NCI-H524 treated with DMSO at 0.1 percent for 48 hours (cell line): ENCODE measurements around the gene USP46.

Experiments
- DNase-seq: peaks from one replicate; lab custom pipeline; 2025; lab: John Stamatoyannopoulos, UW

Gene USP46, protein sequence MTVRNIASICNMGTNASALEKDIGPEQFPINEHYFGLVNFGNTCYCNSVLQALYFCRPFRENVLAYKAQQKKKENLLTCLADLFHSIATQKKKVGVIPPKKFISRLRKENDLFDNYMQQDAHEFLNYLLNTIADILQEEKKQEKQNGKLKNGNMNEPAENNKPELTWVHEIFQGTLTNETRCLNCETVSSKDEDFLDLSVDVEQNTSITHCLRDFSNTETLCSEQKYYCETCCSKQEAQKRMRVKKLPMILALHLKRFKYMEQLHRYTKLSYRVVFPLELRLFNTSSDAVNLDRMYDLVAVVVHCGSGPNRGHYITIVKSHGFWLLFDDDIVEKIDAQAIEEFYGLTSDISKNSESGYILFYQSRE

DNA sequence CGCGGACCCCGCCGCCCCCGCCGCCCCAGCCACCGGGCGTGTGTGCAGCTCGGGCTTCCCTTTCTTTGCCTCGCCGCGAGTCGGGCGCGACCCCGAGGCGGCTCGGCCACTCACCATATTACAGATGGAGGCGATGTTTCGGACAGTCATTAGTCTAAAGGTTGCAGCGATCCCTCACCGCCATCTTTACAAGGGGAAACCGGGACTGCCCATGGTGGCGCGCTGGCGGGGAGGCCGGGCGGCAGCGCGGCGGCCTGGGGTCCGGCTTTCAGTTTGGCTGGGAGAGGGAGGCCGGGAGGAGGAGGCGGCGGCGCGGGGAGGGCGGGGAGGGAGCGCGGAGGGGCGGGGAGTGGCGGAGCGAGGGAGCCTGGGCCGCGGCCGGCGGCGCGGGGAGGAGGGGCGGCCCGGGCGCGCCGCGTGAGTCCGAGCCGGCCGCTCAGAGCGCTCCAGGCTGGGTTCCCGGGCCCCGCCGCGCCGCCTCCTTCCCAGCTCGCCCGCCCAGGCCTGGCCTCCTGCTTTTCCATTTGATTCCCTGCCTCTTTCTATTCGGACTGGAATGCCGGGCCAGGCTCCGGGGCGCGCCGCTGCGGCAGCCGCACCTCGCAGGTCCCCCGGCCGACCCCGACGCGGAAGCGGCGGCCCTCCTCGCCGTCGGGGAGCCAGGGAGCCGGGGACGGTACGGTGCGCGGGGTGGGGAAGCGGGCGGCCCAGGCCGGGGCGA lies at the start of gene USP46:
Gene USP46, minus strand, starts transcription at position 301 of the 721 bp plus-strand sequence. Its CDS starts 151 bp downstream, at position 150.
- DNase-seq, result no peak

DNA sequence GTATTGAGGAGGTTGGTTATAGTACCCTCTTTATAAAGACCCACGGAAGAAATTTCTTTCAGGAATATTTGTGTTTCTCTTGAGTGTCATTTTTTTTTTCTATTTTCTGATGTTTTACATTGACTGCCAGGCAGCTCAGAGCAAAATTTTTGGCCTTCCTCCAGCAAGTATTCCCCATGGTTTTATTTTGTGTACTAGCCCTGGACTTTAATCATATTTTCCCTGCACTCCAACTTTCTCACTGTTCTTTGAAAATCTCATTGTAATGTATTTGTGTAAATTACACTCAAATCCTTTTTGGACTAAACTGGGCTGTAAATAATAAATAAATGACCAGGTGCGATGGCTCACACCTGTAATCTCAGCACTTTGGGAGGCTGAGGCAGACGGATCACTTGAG lies 45.6 kb upstream of the USP46 start:
- DNase-seq, result no peak

DNA sequence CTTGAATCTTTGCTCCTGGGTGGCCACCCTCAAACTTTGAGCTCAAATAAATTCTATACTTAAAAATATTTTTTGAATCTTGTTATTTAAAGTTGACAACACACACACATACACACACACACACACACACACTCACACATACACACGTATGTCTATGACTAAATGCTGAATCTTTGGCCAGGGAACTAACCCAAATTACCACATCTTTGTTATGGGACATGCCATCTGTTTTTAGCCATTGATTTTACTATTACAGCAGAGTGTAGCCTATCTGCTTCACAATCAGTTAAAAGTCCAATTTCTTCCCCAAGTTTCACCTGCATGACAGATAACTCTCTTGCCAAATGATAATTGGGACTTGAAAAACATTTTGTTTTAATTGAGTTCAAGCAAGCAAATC lies 45.0 kb upstream of the USP46 start:
- no peak for DNase-seq

DNA sequence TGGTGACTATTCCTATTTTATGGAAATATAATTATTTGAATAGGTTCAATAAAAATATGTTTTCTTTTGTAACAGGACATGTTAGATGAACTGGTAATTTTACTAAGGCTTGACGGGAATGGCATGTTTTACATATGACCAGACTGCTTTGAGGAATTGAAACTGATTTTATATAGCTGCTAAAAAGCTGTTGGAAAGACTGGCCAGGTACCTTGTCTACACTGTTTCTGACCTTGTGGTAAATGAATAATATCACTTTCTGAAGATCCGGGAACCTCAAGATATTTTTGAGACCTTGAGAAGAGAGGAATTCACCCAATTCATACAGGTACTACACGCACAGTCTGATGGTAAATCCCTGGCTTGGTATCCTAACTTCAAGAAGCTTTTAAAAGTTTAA lies 42.1 kb upstream of the USP46 start:
- DNase-seq, result no peak

DNA sequence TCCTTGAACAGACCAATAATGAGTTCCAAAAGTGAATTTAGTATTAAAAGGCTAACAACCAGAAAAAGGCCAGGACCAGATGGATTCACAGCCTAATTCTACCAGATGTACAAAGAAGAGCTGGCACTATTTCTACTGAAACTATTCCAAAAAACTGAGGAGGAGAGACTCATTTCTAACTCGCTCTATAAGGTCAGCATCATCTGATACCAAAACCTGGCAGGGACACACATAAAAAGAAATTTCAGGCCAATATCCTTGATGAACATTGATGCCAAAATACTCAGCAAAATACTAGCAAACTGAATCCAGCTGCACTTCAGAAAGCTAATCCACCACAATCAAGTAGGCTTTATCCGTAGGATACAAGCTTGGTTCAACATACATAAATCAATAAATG lies 35.8 kb upstream of the USP46 start:
- no peak for DNase-seq

DNA sequence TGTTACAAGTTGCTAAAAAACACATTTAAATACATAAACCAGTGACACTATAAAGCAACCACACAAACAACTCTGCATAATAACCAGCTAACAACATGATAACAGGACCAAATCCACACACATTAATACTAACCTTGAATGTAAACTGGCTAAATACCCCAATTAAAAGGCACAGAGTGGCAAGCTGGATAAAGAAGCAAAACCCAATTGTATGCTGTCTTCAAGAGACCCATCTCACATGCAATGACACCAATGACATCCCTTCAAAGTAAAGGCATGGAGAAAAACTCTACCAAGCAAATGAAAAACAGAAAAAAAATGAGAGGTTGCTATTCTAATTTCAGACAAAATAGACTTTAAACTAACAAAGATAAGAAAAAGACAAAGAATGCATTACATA lies 34.4 kb upstream of the USP46 start:
- no peak for DNase-seq

DNA sequence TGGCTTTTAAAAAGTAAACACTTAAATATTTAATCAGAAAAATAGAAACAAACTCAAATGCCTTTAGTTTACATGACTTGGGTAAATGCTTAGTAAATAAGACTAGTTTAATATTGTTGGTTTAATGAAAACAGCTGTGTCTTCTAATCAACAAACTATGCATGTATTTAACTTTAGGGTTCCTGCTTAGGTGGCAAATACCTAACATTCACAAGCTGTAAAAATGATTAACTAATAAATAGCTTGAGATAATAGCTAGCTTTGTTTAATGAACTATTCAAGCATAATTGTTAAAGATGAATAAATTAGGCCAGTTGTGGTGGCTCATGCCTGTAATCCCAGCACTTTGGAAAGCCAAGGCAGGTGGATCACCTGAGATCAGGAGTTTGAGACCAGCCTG lies 30.0 kb upstream of the USP46 start:
- DNase-seq, result no peak

DNA sequence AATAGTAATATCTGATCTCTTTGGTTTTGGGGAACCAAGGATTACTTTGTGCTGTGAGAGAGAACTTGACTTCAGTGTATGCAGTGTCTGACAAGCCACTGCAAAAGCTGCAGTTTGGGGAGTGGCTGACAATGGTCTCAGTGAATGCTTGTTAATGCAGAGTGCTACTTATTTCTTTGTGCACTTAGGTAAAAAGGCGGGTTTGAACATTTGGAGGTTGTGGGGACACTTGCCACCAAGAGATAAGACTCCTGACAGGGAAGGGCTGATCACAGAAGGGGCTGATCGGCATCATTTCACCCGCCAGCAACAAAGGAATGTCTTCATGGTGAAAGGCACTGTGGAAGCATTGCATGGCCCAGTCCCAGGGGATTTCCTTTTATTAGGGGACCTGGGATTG lies 28.6 kb upstream of the USP46 start:
- no peak for DNase-seq

DNA sequence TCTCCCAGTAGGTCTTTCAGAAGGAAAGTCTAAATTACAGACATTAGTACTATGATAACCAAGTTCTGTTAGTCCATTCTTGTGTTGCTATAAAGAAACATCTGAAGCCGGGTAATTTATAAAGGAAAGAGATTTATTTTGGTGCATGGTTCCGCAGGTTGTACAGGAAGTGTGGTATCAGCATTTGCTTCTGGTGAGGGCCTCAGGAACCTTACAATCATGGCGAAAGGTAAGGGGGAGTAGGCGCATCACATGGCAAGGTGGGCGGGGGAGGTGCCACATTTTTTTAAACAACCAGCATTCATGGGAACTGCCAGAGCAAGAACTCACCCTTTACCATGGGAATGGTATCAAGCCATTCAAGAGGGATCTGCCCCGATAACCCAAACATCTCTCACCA lies 26.2 kb upstream of the USP46 start:
- DNase-seq, result no peak

DNA sequence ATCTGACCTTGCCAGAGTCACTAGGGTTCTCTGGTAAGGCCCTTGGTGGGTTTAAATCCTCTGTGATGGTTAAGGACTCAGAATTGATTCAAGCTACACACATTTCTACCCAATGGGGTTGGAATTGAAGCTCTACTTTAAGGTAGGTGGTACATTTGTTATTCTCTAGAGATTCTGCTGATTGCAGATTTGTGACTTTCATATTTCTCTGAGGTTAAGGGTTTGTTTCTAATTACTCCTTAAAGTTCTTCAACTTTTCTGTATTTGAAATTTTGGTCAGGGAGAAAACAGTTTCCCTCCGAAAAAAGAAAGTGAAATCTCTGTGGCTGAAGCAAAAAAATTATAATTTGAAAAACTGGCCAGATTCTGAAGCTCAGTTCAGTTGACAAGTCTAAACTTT lies 25.8 kb upstream of the USP46 start:
- no peak for DNase-seq

DNA sequence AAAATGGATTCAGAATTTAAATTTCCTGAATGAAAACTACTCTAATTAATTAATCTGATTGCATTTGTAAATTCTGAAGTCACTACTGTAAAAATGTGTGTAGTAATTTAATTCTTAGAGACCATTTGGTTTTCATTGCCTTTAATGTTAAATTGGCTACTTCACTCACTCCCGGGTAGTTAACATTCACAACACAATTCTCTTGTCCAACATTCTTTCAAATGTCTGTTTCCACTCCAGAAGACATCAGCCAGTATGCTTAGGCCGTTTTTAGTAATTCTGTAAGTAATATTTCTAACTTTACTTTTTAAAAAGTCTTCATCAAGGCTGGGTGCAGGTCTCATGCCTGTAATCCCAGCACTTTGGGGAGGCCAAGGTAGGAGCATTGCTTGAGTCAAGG lies 21.3 kb upstream of the USP46 start:
- no peak for DNase-seq

DNA sequence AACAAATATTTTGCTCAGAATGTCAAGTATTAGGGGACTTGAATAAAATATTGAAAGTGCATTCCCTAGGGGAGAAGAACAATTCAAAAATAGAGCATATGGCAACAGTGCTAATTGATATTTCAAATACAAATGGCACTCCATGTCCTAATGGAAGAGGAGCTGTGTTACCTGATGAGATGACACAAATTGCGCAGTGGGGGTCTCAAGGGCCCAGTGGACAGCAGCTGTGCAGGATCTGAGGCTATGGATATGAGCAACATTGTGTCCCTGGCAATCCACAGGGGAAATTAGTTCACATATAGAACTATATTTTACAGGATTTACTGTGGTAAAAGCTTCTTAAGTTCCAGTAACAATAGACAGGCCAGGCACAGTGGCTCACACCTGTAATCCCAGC lies 17.4 kb upstream of the USP46 start:
- DNase-seq, result peak; percentile 9

DNA sequence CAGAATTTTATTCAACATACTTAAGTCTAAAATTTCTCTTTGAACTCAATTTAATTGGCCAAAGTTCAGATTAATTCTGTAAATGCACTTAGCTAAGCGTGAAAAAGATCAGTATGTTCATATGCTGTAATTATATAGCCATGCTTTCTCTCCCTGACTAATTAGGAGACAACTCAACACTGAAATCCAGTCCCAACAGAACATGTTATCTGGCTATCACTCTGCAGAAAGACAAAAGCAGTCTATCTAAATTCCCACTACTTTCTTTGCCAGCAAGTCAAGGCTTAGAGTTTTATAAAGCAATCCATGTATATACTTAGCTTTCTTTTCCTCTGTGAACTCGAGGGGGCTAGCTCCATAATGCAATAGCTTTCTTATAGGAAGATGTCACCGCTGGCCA lies 16.0 kb upstream of the USP46 start:
- DNase-seq, result no peak

DNA sequence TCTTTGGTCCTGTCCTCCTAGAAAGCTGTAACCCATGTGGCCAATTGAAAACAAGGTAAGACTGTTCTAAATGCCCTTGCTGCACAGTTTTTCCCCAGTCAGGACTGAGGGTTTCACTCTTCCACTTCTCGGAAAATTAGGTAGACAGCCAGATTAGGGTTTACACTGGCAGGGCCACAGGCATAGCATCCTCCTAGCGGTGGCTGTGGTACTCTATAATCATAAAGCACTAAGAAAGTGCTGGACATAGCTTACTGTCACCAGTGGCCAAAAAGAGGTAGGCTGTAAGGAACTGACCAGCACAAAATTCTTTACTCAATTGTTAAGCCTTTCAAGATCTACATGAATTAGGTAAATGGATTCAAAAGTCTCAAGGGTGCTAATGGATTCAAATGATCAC lies 11.6 kb upstream of the USP46 start:
- no peak for DNase-seq

DNA sequence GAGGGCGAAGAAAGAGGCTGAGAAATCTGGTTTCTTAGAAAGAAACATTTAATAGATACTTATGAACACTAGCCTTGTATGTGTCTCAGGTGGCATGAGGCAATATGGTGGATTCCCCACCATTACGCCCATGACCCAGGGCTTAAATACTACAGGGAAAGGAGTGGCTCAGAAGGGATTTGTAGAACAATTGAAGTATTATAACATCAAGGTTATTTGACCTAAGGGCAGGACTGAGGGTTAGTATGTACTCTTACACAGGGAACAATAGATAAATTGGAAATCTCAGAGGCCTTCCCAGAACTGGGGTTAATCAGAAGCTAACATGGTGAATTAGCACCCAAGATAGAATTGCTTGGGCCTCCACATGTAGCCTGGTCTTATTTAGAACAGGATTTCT lies 11.0 kb upstream of the USP46 start:
- DNase-seq, result no peak

DNA sequence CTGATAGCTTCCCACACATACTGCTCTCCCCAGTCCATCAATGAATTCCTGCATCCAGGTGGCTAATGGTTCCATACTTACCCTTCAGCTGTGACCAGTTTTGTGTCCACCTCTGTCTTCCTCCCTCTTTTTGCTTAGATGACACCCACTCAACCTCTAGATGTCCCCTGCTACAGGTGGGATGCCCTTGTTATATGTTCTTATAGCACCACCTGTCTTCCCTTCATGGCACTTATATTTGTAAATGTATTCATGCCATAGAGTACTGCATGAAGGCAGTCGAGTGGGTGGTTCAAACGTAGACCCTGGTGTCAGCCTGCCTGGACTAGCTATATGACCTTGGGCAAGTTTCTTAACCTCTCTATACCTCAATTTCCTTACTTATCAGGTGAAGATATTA lies 6.5 kb upstream of the USP46 start:
- DNase-seq, result no peak

DNA sequence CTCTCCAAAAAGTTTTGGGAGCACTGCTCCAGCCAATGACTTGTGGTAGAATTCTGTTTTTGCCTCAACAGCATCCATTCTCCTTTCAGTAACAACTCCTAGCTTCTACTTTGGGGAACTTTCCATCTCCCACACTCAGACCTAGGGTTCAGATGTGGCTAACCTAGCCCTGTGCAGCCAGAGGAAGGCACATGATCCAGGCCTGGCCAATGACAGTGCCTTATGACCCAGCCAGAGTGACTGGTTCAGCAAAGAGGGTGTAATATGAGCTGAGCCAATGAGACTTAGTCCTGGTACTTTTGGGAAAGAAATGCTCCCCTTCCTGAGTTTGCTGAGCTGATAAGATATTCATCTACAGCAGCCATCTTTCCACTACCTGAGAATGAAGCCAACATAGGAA lies 5.4 kb upstream of the USP46 start:
- no peak for DNase-seq

DNA sequence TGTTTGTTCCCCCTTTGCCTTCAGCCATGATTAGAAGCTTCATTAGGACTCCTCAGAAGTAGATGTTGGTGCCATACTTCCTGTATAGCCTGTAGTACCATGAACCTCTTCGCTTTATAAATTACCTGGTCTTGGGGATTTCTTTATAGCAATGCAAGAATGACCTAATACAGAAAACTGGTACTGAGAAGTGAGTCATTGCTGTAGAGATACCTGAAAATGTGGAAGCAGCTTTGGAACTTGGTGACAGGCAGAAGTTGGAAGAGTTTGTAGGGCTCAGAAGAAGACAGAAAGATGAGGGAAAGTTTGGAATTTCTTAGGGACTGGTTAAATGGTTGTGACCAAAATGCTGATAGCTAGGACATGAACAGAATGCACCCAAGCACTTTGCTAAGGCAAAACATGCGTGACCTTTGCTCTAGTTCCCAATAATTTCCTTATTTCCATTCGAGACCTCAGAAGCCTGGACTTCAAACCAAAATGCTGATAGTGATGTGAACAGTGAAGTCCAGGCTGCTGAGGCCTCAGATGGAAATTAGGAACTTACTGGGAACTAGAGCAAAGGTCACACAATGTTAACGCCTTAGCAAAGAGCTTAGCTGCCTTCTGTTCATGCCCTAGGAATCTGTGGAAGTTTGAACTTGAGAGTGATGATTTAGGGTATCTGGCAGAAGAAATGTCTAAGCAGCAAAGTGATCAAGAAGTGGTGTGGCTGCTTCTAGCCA lies 3.0 kb upstream of the USP46 start:
- no peak for DNase-seq

DNA sequence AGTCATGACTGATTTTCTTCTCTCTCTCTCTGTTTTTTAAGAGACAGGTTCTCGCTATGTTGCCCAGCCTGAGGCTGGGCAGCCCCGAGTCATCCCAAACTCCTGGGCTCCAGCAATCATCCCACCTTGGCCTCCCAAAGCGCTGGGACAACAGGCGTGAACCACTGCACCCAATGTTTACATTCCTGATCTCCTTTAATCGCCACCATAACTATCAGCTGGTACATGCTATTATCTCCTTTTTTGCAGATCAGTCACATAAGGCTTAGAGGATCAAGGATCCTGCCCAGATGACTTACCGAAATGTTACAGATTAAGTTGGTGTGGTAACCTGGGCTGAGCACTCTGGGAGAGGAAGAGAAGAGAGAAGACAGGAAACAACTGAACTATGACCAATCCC lies 1.5 kb upstream of the USP46 start:
- no peak for DNase-seq

DNA sequence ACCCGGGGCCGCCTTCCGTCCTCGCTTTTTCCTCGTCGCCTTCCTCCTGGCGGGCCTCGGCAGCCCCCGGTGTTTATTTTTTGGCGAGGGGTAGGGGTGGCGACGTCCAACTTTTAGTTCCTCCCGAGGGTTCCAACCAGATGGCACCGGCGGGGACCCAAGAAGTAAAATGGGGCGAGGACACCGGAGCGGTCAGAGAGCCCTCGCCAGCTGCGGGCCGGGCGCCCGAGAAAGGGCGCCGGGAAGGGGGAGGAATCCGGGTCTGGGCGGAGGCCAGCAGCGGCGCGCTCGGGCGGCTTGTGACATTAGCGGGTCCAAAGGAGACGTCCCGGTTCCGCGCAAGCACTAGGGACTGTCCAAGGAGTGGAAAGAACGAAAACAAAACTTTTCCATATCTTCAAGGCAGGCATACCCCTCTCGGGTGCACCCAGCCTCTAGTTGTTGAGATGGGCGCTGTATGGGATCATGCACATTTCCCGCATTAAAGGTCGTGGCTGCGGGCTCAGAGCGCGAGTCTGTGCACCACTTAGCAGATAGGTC lies 691 bp upstream of the USP46 start:
- DNase-seq, result no peak

DNA sequence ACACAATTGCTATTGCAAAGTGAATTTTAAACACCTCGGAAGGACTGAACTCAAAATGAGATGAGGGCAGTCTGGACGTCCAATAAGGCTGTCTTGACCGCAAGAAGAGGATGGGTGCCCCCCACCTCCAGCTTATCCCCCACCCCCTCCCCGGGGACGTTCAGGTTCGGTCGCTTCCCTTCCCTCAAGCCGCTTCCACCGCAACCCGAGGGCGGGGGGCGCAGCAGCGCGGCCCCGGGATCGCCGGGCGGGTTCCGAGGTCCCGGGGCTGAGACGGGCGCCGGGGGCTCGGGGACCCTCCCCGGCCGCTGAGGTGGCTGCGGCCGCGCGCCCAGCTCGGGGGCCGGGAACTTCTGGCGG lies 480 bp downstream of the USP46 start:
- DNase-seq, result no peak

DNA sequence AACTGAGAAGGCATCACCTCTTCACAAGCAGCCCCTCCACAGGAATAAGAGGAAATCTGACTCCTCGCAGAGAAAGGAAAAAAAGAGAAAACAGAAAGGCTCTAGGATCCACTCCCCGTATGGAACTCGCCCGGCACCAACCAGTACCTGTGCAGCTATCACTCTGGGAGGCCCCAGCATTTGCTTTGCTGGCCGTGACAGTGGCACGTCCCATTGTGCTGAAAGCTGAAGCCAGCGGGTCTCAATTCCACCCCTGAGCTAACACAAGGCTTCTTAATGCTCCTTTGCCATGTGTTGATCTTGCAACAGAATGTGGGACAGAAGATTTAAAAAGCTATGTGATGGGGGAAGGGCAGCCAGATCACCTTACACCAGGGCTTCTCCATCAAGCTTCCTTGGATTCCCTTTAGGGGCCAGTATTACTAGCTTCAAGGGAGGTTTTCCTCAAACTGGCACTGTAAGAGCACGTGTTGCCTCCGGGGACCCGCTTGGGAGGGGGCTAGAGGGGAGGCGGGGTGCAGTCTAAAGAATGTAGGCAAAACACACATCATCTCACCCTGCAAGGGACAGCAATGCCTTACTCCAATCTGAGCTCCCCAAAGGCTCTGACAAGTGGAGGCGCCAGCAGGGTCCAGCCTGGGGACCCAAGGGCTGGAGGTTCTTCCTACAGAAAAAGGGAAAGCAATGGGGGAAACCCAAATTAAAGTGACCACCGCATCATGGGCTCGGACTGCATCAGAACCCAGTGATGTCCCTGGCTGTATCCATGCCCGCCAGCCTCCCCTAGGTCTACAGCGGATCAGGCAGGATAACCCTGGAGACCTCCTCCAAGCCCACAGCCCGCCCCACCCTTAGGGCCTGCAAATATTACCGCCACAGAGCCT lies 1.2 kb downstream of the USP46 start:
- peak; percentile 64 for DNase-seq
